ENCODE results near the gene ARHGAP35.

- TF ChIP-seq LEF1 (IDR thresholded peaks at IDR 0.05; ENCODE audit: borderline replicate concordance): no peak
- no peak for TF ChIP-seq ARNT (IDR thresholded peaks at IDR 0.05)
- no peak for TF ChIP-seq BHLHE40 (IDR thresholded peaks at IDR 0.05; ENCODE audit: borderline replicate concordance)
- TF ChIP-seq TARDBP (IDR thresholded peaks at IDR 0.05): no peak
- TF ChIP-seq L3MBTL2 (conservative IDR thresholded peaks at IDR 0.05): no peak
- no peak for TF ChIP-seq SP1 (IDR thresholded peaks at IDR 0.05)
- no peak for TF ChIP-seq FOXA1 (IDR thresholded peaks at IDR 0.05)
- no peak for TF ChIP-seq ELF4 (IDR thresholded peaks at IDR 0.05)
- TF ChIP-seq NFRKB (IDR thresholded peaks at IDR 0.05): no peak
- no peak for TF ChIP-seq FOXM1 (IDR thresholded peaks at IDR 0.05; ENCODE audit: borderline replicate concordance)
- no peak for TF ChIP-seq SUZ12 (IDR thresholded peaks at IDR 0.05)
These were observed 42.0 kb upstream of the ARHGAP35 start for GRCh38 chr19:46818812-46819211.
